GM12872 (cell line): ENCODE results near the gene PEPD.

Experiments used
- CTCF ChIP-seq: IDR thresholded peaks from 3 replicates; pipeline ENCODE4 v1.5.1; 2011; ENCODE audit warnings: low read depth, mild to moderate bottlenecking, low read length, moderate library complexity; ENCODE audit not compliant: insufficient read depth

Gene PEPD

GRCh38 chr19:33553530-33554310 lies 32.1 kb upstream of the PEPD start:
- no peak for TF ChIP-seq CTCF

GRCh38 chr19:33552928-33553279 lies 31.3 kb upstream of the PEPD start:
- no peak for TF ChIP-seq CTCF

- no peak for TF ChIP-seq CTCF
These were observed 30.8 kb upstream of the PEPD start for GRCh38 chr19:33552191-33552927.

GRCh38 chr19:33551676-33552075 lies 30.1 kb upstream of the PEPD start:
- no peak for TF ChIP-seq CTCF

GRCh38 chr19:33550768-33551167 lies 29.2 kb upstream of the PEPD start:
- TF ChIP-seq CTCF, result no peak

- TF ChIP-seq CTCF, result no peak
These were observed 26.1 kb upstream of the PEPD start for GRCh38 chr19:33547676-33548075.

- no peak for TF ChIP-seq CTCF
These were observed 25.1 kb upstream of the PEPD start for GRCh38 chr19:33546656-33547055.
